ENCODE measurements around the gene ACADM.
A peak's percentile ranks its signal among the peaks of the same experiment; 100 is the strongest.
"Not testable (repeated sequence)": the region's sequence is repeated elsewhere in the genome, so short reads cannot be mapped to it uniquely, and the experiment has no call there.

The ACADM gene

DNA sequence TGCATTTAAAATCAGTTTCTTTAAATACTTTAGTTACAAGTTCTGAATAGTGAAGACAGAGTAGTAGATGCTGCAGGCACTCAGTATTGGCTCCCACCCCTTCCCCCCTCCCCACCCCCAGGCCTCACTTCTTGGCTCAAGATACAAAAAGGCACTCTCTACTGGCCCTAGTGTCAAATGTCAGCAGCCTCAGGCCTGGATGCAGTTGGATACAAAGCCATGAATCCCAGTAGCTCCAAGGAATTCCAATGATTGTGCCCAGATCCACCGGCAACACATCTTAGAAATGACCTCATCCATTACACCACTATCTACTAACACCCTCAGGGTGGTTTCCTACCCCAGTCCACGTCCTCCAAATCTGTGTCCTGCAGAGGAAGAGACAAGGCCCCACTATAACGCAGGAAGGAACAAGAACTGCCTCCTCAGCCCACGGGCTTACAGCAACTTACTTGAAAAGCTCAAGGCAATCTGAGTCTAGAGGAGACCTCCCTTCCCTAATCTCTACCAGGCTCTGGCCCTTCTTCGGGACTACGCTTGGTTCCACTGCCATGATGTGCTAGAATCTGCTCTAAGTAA, 17.6 kb downstream of the ACADM start:
- DNase-seq, result no peak

DNA sequence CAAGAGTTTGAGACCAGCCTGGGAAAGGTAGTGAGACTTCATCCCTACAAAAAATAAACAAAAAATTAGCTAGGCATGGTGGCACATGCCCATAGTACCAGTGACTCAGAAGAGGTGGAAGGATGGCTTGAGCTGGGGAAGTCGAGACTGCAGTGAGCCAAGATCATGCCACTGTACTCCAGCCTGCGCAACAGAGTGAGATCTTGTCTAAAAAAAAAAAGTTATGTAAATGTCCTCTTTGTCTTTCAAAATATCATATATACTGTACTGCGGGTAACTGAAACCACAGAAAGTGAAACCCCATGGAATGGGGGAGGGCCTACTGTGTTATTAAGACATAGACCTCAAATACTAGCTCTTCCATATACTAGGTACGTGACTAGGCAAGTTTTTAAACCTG, 20.8 kb downstream of the ACADM start:
- DNase-seq, result no peak

DNA sequence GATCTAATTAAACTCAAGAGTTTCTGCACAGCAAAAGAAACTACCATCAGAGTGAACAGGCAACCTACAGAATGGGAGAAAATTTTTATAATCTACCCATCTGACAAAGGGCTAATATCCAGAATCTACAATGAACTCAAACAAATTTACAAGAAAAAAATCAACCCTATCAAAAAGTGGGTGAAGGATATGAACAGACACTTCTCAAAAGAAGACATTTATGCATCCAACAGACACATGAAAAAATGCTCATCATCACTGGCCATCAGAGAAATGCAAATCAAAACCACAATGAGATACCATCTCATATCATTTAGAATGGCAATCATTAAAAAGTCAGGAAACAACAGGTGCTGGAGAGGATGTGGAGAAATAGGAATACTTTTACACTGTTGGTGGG, 32.7 kb downstream of the ACADM start:
- DNase-seq, result not testable (repeated sequence)

DNA sequence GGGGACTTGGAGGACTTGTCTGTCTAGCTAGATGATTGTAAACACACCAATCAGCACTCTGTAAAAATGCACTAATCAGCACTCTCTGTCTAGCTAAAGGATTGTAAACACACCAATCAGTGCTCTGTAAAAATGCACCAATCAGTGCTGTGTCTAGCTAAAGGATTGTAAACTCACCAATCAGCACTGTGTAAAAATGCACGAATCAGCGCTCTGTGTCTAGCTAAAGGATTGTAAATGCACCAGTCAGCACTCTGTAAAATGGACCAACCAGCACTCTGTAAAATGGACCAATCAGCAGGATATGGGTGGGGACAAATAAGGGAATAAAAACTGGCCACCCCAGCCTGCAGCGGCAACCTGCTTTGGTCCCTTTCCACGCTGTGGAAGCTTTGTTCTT, 34.0 kb downstream of the ACADM start:
- not testable (repeated sequence) for DNase-seq

GRCh38 chr1:75764057-75764655, 39.6 kb downstream of the ACADM start:
- no peak for DNase-seq

GRCh38 chr1:75765697-75766355, 41.3 kb downstream of the ACADM start:
- no peak for DNase-seq

GRCh38 chr1:75768016-75768415, 43.5 kb downstream of the ACADM start:
- no peak for DNase-seq

- no peak for DNase-seq
Measured at GRCh38 chr1:75770761-75771160, 46.3 kb downstream of the ACADM start.

DNA sequence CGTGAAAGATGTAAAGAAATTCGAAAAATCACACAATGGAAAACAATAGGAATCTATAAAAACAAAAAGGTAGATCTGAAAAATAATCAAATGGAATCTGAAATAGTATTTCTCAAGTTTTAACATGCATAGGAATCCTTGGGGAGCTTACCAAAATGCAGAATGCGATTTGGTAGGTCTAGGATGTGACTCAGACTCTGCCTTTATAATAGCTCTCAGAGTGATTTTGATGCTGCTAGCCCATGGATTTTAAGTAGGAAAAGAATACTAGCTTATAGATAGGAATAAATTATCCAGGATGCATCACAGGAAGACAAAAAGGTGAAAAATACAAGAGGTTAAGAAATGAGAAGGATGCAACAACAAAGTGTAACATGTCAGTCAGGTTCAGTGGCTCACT, 47.5 kb downstream of the ACADM start:
- no peak for DNase-seq

- not testable (repeated sequence) for DNase-seq
Measured at GRCh38 chr1:75777812-75778211, 53.3 kb downstream of the ACADM start.

DNA sequence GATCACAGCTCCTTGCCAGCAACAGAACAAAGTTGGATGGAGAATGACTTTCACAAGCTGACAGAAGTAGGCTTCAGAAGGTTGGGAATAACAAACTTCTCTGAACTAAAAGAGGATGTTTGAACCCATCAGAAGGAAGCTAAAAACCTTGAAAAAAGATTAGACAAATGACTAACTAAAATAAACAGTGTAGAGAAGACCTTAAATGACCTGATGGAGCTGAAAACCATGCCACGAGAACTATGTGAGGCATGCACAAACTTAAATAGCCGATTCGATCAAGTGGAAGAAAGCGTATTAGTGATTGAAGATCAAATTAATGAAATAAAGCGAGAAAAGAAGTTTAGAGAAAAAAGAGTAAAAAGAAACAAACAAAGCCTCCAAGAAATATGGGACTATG, 54.2 kb downstream of the ACADM start:
- DNase-seq, result not testable (repeated sequence)

- DNase-seq, result not testable (repeated sequence)
Measured at GRCh38 chr1:75780183-75780582, 55.7 kb downstream of the ACADM start.

DNA sequence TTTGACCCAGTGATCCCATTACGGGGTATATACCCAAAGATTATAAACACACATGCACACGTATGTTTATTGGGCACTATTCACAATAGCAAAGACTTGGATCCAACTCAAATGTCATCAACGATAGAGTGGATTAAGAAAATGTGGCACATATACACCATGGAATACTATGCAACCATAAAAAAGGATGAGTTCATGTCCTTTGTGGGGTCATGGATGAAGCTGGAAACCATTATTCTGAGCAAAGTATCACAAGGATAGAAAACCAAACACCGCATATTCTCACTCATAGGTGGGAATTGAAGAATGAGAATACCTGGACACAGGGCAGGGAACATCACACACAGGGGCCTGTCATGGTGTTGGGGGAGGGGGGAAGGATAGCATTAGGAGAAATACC, 59.4 kb downstream of the ACADM start:
- DNase-seq, result not testable (repeated sequence)

GRCh38 chr1:75785320-75785982, 60.9 kb downstream of the ACADM start:
- no peak for DNase-seq

- DNase-seq, result peak; percentile 73 to 88 (median 84)
Measured at GRCh38 chr1:75785983-75786853, 61.7 kb downstream of the ACADM start, which contains the start of gene RABGGTB. Gene RABGGTB, plus strand, starts transcription at chr1:75786256. Its CDS starts 16 bp downstream, at chr1:75786272.

DNA sequence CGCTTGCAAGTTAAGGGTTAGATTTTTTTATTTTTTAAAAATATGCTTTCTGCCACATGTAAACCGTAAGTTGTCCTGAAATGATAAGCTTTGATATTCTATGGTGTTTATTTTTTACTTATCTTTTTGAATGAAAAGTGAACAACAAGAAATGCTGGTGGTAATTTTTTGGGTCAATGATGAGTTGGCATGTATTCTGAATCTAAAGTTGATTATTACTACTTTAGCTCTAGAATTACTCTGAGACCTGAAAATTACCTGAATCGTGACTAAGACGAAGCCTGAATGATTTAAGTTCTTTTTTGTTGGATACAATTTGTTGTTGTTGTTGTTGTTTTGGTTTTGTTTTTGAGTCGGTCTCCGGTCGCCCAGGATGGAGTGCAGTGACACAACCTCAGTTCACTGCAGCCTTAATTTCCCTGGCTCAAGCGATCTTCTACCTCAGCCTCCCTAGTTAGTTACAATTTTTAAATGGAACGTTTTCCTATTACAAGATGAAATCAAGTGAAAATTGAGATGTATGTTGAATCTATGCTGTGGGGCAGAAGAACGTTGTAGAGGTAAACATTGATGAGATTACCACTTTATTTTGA, 62.5 kb downstream of the ACADM start:
- DNase-seq, result no peak

GRCh38 chr1:75787524-75787923, 63.0 kb downstream of the ACADM start:
- DNase-seq, result no peak

DNA sequence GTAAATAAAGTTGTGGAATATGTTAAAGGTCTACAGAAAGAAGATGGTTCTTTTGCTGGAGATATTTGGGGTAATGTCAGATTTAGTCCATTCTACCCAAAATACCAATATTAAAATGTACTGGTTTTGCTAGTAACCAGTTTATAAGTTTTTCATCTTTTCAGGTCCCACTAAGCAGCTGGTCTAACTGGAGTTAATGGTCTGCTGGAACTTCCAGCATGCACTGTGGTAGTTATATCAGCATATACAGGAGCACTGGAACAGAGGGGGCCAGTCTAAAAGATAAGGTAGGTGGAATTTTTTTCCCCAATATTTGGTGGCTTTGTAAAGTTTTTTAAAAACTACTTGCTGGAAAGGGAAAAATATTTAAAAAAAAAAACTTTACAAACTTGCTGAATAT, 65.5 kb downstream of the ACADM start:
- no peak for DNase-seq

- no peak for DNase-seq
Measured at GRCh38 chr1:75791022-75791421, 66.5 kb downstream of the ACADM start.

DNA sequence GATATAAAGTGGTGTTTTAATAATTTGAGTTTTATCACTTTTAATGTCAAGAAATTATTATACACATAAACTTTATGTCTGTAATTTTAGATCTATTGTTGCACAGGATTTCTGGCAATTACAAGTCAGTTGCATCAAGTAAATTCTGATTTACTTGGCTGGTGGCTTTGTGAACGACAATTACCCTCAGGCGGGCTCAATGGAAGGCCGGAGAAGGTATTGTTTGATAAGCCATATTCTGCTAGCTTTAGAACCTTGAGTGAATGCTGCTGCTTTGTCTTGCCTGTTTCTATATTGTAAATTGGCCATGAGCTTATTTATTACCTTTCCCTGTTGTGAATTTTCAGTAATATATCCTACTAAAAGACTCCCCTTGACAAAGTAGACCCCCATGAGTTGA, 67.6 kb downstream of the ACADM start:
- no peak for DNase-seq

DNA sequence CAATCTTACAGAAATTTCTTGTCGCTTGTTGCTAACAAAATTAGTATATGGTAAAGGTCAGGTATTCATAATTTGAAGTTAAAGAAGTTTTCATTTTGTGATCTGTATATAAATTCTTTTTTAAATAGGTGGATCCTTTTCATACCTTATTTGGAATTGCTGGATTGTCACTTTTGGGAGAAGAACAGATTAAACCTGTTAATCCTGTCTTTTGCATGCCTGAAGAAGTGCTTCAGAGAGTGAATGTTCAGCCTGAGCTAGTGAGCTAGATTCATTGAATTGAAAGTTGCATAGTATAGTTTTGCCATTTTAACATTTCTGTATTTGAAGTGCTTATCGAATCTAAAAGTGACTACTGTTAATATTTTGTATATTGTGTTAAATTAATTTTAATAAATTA, 69.9 kb downstream of the ACADM start:
- DNase-seq, result no peak

GRCh38 chr1:75795703-75796193, 71.2 kb downstream of the ACADM start:
- DNase-seq, result no peak
